Measurements from ENCODE around the gene USP12. TPM values are rescaled to one million over a fixed set of nuclear protein-coding genes. Genes with fewer than 3 reads are reported as not detected.
"Not testable (repeated sequence)": the region's sequence is repeated elsewhere in the genome, so short reads cannot be mapped to it uniquely, and the experiment has no call there.

The USP12 gene
- total RNA-seq, 1 donor from 2014 or later = 21.4 TPM

DNA sequence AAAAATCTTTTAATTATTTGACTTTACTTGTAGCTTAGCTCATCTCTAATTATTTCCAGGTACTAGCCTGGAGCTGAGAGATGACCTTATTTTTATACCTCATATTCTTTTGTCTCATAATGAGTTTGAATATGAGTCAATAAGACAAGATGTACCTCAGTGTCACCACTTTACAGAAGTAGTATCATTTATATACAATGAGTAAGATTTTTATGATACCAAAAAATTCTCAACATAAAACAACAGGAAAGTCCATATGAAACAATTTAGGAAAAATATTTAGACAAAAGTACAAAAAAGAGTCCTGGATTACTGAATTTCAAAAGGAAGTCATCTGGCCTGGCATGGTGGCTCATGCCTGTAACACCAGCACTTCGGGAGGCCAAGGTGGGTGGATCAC is 21.4 kb upstream of the USP12 start:
- Mint-ChIP-seq H3K9me3 (peaks cover 6% of the 10 kb centered on the region), H3K4me3 (no peak overlapping the region), H3K27ac (ENCODE audit: unreplicated experiment) (no peak overlapping the region), H3K36me3 (ENCODE audit: low read depth) (no peaks in the 10 kb centered on the region), H3K27me3 (ENCODE audit: low read depth) (peaks cover 7% of the 10 kb centered on the region), H3K4me1 (peaks cover 8% of the 10 kb centered on the region)
- DNase-seq (ENCODE audit: low read depth, low spot score) = no peak
- TF ChIP-seq CTCF (conservative IDR thresholded peaks at IDR 0.05) = no peak

GRCh38 chr13:27192367-27192766 is 20.8 kb upstream of the USP12 start:
- H3K4me3 Mint-ChIP-seq; H3K4me1 Mint-ChIP-seq; H3K27ac Mint-ChIP-seq (ENCODE audit: unreplicated experiment); H3K36me3 Mint-ChIP-seq (ENCODE audit: low read depth); H3K9me3 Mint-ChIP-seq; DNase-seq (ENCODE audit: low read depth, low spot score); H3K27me3 Mint-ChIP-seq (ENCODE audit: low read depth): not testable (repeated sequence)

DNA sequence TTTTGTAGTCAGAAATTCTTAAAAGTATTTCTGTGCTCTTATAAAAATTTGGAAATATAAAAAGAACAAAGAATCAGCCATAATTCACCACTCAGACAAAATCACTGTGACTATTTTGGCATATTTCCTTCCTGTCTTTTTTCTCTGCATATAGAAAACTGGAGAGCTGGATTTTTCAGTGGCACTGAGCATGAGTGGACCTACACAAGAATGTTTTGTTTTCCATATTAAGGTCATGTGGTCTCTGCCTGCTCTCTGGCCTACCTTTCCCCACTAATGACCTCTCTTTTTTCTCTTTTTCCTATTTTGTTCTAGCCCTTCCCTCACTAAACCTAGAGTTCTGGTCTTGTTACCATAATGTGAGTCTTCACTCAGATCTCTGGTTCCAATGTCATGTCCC is 17.6 kb upstream of the USP12 start:
- DNase-seq (ENCODE audit: low read depth, low spot score) = no peak
- Mint-ChIP-seq H3K9me3 (no peaks in the 10 kb centered on the region), H3K27me3 (ENCODE audit: low read depth) (no peaks in the 10 kb centered on the region), H3K27ac (ENCODE audit: unreplicated experiment) (no peak overlapping the region), H3K4me1 (no peaks in the 10 kb centered on the region), H3K36me3 (ENCODE audit: low read depth) (no peaks in the 10 kb centered on the region), H3K4me3 (no peak overlapping the region)
- TF ChIP-seq CTCF (conservative IDR thresholded peaks at IDR 0.05) = no peak

GRCh38 chr13:27188239-27188638 is 16.6 kb upstream of the USP12 start:
- DNase-seq (ENCODE audit: low read depth, low spot score) = no peak
- H3K27ac Mint-ChIP-seq (ENCODE audit: unreplicated experiment) = no peak overlapping the region
- H3K36me3 Mint-ChIP-seq (ENCODE audit: low read depth) = no peaks in the 10 kb centered on the region
- H3K27me3 Mint-ChIP-seq (ENCODE audit: low read depth) = no peaks in the 10 kb centered on the region
- H3K4me3 Mint-ChIP-seq = no peak overlapping the region
- TF ChIP-seq CTCF (conservative IDR thresholded peaks at IDR 0.05) = no peak
- no peaks in the 10 kb centered on the region for H3K9me3 Mint-ChIP-seq
- H3K4me1 Mint-ChIP-seq = no peaks in the 10 kb centered on the region

DNA sequence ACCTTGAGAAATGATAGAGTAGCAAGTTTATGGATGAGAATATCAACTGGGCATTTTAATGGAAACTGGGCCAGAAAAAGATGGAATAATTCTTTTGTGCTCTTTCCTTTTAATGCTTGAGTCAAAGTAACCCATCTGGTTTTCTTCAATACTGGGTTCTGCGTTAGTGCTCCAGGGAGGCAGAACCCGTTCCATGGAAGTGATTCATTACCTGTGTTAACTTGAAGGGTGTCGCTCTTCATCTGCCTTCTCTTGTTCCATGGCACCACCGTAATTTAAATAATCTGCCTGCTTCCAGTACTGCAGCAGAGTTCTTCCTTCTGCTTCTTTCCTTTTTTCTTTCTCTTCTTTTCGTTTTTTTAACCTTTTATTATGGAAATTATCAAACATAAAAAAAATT is 14.7 kb upstream of the USP12 start:
- Mint-ChIP-seq H3K27ac (ENCODE audit: unreplicated experiment) (no peak overlapping the region), H3K27me3 (ENCODE audit: low read depth) (no peaks in the 10 kb centered on the region), H3K4me3 (no peak overlapping the region), H3K36me3 (ENCODE audit: low read depth) (no peaks in the 10 kb centered on the region), H3K9me3 (no peaks in the 10 kb centered on the region), H3K4me1 (peaks cover 4% of the 10 kb centered on the region)
- no peak for DNase-seq (ENCODE audit: low read depth, low spot score)
- TF ChIP-seq CTCF (conservative IDR thresholded peaks at IDR 0.05) = no peak

DNA sequence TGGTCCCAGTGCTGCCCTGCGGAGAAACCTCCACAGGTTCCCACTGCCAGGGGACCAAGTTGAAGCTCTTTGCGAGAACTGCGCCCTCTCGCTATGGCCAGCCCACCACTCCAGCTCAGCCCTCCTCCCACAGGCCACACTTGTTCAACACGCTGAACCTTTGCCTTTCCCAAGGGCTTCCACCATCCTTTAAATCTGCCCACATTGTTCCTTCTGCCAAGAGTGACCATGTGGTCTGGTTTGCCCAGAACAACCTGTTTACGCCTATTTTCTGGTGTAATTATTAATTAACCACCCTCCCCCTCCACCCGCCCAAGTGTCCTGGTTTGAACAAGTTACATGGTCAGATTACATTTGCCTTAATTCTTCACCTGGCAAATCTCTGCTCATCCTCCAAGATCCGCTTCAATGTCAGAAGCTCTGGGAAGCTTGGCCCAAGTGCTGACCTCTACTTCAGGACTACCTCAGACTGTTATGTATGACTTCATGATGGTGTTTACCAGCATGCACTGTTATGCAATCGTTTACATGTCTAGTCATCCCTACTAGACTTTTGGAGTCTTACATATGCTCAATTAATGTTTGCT is 12.0 kb upstream of the USP12 start:
- Mint-ChIP-seq H3K4me1 (peaks cover 4% of the 10 kb centered on the region), H3K4me3 (no peak overlapping the region), H3K27me3 (ENCODE audit: low read depth) (no peaks in the 10 kb centered on the region), H3K27ac (ENCODE audit: unreplicated experiment) (peak overlapping the region; percentile 64), H3K36me3 (ENCODE audit: low read depth) (no peaks in the 10 kb centered on the region), H3K9me3 (no peaks in the 10 kb centered on the region)
- DNase-seq (ENCODE audit: low read depth, low spot score) = no peak
- no peak for TF ChIP-seq CTCF (conservative IDR thresholded peaks at IDR 0.05)

All from neural crest cell (in vitro differentiated cells).